GM12891 (cell line): ENCODE results near the gene SSBP4.

Source experiments
- DNase-seq: peaks from one replicate; pipeline ENCODE4 v3.0.0; 2011; ENCODE audit warnings: low spot score; ENCODE audit not compliant: insufficient read length
- FAIRE-seq: peaks from 2 replicates; lab custom pipeline; 2011; peaks lifted over from hg19 to GRCh38; lab: Jason Lieb, UNC
- PAX5 ChIP-seq: IDR thresholded peaks from 2 replicates; pipeline ENCODE4 v1.6.1; 2011; ENCODE audit warnings: low read length, moderate library complexity, mild to moderate bottlenecking; ENCODE audit not compliant: insufficient read depth, severe bottlenecking
- POLR2A ChIP-seq: IDR thresholded peaks from 2 replicates; pipeline ENCODE4 v1.6.1; 2011; ENCODE audit warnings: low read depth, low read length, control low read depth
- POLR2AphosphoS5 ChIP-seq: IDR thresholded peaks from 2 replicates; pipeline ENCODE4 v1.6.1; 2011; ENCODE audit warnings: low read depth, low read length, control low read depth
- POU2F2 ChIP-seq: IDR thresholded peaks from 2 replicates; pipeline ENCODE4 v1.6.1; 2011; ENCODE audit warnings: low read depth, mild to moderate bottlenecking, control low read depth, low read length, moderate library complexity
- SPI1 ChIP-seq: IDR thresholded peaks from 2 replicates; pipeline ENCODE4 v1.6.1; 2011; ENCODE audit warnings: low read depth, low read length, control low read depth
- TAF1 ChIP-seq: IDR thresholded peaks from 2 replicates; pipeline ENCODE4 v1.6.1; 2011; ENCODE audit warnings: low read depth, low read length, control low read depth

The SSBP4 gene

DNA sequence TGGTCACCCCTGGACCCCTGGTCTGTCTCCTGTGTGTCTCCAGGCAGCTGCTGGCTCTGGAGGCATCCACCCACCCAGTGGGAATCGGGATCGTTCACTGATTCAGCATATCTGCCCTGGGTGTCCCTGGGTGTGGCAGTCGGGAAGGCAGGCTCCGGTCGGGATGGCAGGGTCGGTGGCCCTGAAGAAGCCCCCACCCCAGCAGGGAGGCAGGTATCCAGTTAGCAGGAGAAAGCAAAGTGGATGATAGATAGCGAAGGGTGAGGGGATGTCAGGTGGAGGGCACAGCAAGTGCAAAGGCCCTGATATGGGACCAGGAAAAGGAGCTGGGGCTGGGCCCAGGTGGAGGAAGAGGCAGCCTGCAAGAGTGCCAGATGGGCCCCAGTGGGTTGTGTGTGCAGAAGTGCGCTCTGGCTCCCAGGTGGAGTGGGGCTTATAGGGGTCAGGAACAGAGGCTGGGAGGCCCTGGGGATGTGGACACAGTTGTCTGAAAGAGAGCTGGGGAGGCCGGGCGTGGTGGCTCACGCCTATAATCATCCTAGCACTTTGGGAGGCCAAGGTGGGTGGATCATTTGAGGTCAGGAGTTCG lies 2.3 kb downstream of the SSBP4 start:
- no peak for TF ChIP-seq TAF1
- TF ChIP-seq POU2F2: no peak
- no peak for TF ChIP-seq PAX5
- TF ChIP-seq SPI1: no peak
- no peak for TF ChIP-seq POLR2A
- no peak for TF ChIP-seq POLR2AphosphoS5
- DNase-seq: no peak
- no peak for FAIRE-seq

DNA sequence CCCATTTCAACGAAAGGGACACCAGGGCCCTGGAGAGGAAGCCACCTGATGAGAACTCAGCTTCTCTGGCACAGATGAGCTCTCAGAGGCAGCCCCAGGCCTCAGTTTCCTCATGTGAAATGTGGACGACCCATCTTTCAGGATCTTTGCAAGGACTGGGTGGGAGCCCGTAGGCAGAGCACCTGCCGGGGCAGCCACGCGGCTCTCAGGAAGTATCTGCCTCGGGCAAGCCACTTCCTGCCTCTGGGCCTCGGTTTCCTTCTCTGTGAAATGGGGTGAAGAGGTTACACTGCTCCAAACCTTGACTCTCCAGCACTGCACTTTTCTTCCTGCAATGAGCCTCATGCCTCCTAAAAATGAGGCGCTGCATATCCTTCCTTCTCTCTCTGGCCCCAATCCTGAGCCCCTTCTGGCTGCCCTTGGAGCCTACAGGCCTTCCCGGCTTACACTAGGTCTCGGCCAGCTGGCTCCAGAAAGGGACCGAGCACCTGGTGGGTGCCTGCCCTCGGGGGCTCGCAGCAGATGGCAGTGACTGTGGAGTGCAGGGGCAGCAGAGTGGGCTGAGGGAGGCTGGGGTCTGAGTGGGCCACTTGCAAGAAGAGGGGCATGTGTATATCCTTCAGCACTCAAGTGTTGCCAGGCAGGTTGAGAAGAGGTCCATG lies 3.5 kb downstream of the SSBP4 start:
- DNase-seq (no peak), FAIRE-seq (peak; percentile 26)

DNA sequence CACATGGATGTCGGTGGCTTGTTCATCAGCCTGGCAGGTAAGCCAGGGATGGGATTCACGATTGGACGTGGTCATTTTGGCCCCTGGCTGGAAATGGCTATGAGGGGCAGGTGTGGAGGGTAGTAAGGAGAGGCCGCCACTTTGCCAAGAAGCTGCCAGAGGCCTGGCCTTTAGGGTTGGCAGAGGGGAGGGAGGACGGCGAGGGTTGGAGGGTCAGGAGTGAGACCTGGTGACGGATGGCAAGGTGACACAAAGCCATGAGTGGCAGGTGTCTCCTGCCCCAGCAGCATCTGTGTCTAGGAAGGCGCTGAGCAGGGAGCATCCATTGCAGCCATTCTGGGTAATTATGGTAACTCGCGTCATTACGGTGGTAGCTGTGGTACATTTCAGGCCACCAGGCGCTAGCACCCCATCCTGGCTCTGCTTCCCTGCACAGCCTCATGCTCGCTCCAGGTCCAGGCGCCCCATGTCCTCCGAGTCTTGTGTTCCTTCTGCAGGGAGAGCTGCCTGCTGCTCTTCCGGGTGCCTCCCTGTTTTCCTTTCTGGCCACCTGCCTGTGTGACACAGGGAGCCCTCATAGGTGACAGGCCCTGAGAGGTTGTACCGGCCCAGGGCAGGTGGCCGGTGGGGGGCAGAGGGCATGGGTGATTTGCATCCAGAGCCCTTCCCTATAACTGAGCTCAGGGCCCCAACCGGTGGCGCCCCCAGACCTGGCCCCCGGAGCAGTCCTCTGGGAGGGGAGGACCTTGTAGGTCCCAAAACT lies 4.2 kb downstream of the SSBP4 start:
- FAIRE-seq (peak; percentile 59), DNase-seq (no peak)
- TF ChIP-seq POU2F2 (no peak), SPI1 (no peak), POLR2A (no peak), POLR2AphosphoS5 (no peak), TAF1 (no peak), PAX5 (no peak)

More for the DNA sequence above, 3.5 kb downstream of the SSBP4 start:
- TF ChIP-seq SPI1: no peak
- no peak for TF ChIP-seq TAF1
- no peak for TF ChIP-seq POU2F2
- no peak for TF ChIP-seq POLR2A
- TF ChIP-seq POLR2AphosphoS5: no peak
- TF ChIP-seq PAX5: no peak

DNA sequence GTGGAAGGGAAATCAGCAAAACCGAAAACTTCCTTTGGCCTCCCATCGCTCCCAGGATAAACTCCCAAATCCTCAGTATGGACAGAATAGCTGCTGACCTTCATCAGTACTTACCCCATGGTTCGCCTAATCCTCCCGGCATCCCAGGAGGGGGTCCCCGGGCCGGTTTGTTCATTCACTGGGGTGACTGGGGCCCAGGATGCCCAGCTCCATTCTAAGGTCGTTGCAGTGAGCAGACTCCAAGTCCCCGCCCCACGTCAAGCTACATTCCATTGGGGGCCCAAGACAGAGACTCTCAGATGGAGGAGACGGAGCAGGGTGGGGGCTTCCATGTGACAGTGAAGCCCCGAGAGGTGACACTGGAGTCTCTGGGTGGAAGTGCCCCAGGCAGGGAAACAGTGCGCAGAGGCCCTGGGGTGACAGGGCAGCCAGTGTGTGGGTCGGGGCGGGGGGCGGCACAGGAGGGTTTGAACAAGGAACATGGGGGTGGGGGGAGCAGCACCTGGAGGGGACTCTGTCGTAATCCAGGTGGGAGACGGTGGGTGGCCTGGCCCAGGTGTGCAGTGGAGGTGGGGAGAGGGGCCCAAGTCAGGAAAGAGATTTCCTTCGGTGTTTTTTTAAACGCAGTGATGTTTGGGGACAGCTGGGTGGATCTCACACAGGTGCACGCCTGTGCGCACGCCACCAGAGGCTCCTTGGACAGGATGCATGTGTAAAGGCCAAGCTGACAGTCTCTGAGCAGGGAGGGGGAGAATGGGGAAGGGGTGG lies 5.1 kb downstream of the SSBP4 start:
- FAIRE-seq (no peak), DNase-seq (no peak)
- TF ChIP-seq POLR2AphosphoS5 (no peak), SPI1 (no peak), POU2F2 (no peak), TAF1 (no peak), PAX5 (no peak), POLR2A (no peak)

DNA sequence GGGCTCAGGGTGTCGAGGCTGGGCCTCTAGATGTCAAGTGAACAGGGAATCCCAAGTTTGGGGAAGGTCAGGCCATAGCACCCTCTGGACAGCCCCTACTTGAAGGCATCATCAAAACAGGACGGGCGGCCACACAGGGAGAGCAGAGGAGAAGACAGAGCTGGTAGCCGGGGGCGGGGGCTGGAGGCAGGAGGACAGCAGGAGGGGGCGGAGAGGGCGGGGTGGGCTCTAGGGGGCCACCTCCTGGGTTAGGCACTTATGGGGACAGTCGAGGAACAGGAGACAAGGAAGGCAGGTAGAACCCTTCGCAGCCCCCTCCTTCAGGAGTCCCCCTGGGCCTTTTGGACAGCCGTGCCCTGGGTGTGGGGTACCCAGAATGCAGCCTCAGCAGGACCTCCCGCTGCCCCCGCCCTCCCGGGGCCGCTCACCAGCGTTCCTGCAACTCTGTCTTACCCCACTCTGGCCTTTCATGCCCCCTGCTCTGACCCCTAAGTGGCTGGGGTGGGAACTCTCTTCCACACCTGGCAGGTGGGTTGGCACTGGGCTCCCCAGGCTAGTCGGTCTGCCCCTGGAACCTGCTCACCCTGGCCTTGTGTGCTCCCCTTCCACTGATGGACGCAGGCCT lies 5.8 kb downstream of the SSBP4 start:
- DNase-seq (no peak), FAIRE-seq (no peak)
- TF ChIP-seq POU2F2 (no peak), SPI1 (no peak), PAX5 (no peak), POLR2A (no peak), TAF1 (no peak), POLR2AphosphoS5 (no peak)

DNA sequence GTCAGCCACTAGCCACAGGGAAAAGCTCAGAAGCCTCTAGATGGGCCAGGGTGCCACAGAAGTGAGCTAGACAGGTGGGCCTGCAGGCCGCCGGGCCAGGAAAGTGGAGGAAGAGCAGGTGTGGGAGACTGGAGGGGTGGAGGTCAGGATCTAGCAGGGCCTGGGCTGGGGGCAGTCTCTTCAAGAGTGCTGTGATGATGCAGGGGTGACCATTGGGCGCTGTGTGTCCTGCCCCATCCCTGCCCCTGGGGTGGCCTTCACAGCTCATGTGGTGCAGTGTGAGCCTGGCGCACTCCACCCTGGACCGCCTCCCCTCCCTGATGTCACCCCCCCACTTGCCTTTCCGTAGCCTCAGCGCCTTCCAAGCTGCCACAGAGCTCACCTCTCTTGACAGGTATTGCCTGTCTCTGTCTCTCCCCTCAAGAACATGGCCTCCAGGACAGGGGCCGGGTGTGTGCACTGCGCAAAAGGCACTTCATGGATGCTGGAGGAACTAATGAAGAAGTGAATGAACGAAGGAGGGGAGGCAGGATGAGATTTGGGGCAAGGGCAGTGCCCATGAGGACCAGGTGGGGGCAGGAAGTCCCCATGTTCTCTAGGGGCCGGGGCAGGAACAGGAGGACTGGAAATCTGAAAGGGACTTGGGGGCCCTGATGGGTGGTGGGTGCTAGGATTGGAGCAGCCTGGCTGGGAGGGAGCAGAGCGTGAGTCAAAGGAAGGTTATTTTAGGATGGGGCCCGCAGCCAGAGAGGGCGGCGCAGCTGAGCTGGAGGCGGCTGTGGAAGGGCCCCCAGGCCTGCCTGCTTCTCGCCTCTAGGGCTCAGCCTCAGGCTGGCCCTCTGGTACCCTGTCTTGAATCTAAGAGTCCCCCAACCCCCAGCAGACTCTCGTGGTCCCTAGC lies 6.6 kb downstream of the SSBP4 start:
- FAIRE-seq: peak; percentile 20
- TF ChIP-seq POU2F2: no peak
- no peak for TF ChIP-seq POLR2A
- no peak for TF ChIP-seq POLR2AphosphoS5
- TF ChIP-seq PAX5: no peak
- no peak for TF ChIP-seq SPI1
- TF ChIP-seq TAF1: no peak
- DNase-seq: no peak

DNA sequence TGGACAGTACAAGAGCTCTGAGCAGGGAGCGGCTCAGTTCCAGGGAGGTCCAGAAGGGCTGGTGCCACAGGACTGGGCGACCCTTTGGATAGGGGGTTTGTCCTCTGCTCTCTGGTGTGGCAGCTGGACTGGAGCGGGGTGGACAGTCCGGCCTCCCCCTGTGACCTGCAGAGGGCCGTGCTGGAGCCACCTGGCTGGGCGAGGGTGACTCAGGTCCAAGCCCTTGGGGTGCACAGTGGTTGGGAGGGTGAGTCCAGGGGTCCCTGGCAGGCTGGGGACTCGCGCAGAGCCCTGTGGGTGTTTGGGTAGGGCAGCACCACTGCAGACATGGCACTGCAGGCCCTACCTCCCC lies 7.2 kb downstream of the SSBP4 start:
- no peak for TF ChIP-seq POLR2AphosphoS5
- TF ChIP-seq SPI1: no peak
- TF ChIP-seq POU2F2: no peak
- TF ChIP-seq TAF1: no peak
- TF ChIP-seq POLR2A: no peak
- no peak for TF ChIP-seq PAX5
- no peak for FAIRE-seq
- no peak for DNase-seq

DNA sequence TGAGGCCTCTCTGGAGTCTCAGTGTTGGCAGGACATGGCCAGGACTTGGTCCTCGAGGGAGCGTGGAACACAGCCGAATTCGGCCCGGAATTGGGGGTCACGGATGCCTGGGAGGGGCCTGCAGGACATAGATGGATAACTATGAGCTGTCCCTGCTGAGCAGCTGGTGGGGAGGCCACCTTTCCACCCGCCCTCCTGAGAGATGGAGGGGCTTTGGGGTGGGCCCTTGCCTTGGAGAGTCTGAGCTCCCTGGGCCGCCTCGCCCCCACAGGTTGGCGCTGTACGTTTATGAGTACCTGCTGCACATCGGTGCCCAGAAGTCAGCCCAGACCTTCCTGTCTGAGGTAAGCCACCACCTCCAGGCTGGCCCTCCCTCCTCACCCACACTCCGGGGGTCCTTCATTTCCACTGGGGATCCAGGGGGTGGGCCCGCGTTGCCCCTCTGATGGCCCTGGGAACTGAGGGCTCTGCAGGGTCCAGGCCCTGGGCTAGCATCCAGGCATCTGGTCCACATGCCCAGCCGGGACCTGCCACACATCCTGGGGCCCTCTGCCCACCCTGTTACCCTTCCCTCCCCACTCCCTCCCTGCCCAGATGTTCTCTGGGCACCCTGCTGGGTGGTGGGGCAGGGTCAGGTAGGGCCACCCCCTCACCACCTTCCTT lies 8.0 kb downstream of the SSBP4 start:
- FAIRE-seq (no peak), DNase-seq (no peak)
- no peak for TF ChIP-seq PAX5
- no peak for TF ChIP-seq TAF1
- TF ChIP-seq POU2F2: no peak
- no peak for TF ChIP-seq POLR2A
- no peak for TF ChIP-seq SPI1
- TF ChIP-seq POLR2AphosphoS5: no peak

DNA sequence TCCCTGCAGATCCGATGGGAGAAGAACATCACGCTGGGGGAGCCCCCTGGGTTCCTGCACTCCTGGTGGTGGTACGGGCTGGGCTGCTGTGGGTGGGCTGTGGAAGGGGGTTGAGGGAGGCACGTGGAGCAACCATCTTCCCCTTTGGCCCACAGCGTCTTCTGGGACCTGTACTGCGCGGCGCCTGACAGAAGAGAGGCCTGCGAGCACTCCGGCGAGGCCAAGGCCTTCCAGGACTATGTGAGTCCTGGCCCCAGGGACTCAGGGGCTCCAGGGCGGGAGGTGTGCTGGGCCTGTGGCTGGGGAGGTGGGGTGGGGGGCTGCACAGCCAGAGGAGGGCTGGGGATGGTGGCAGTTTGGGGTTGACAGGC lies 8.5 kb downstream of the SSBP4 start:
- FAIRE-seq (no peak), DNase-seq (no peak)
- TF ChIP-seq TAF1 (no peak), SPI1 (no peak), POLR2AphosphoS5 (no peak), POU2F2 (no peak), PAX5 (no peak), POLR2A (no peak)
